HG02943 (cell line): Measurements from ENCODE around the gene SCNN1G.

ENCODE experiments used
- ATAC-seq: cut with Tn5 transposase; IDR thresholded peaks from one replicate; pipeline ENCODE4 v1.9.1; 2021; ENCODE audit warnings: mild to moderate bottlenecking, low read depth, moderate library complexity; ENCODE audit not compliant: unreplicated experiment

SCNN1G gene

DNA sequence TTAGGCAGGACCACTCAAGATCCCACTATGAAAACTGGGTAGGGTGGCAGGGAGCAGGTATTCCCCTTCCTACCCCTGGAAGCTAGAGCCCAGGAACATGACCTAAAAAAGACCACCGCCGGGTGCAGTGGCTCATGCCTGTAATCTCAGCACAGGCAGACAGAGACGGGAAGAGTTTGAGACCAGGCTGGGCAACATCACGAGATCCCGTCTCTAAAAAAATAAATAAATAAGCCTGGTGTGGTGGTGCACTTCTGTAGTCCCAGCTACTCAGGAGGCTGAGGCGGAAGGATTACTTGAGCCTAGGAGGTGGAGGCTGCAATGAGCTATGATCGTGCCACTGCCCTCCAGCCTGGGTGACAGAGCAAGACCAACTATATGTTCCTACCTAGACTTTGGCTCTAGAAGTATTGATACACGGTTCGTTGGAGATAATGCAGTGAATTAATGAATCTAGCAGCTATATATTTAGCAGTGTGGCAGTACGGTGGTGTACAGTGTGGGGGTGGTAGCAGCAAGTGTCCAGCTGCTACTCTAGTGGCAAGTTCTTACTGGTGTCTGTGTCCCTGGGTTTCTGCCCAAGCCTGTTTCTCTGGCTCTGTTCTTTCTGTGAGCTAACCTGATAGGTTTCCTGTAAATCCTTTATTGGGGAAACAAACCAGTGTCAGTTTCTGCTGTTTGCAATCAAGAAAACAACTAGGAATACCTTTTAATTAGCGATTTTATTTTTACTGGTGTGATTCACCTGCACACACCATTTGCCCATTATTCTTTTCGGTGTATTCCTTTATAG lies 30.0 kb upstream of the SCNN1G start:
- ATAC-seq = no peak

DNA sequence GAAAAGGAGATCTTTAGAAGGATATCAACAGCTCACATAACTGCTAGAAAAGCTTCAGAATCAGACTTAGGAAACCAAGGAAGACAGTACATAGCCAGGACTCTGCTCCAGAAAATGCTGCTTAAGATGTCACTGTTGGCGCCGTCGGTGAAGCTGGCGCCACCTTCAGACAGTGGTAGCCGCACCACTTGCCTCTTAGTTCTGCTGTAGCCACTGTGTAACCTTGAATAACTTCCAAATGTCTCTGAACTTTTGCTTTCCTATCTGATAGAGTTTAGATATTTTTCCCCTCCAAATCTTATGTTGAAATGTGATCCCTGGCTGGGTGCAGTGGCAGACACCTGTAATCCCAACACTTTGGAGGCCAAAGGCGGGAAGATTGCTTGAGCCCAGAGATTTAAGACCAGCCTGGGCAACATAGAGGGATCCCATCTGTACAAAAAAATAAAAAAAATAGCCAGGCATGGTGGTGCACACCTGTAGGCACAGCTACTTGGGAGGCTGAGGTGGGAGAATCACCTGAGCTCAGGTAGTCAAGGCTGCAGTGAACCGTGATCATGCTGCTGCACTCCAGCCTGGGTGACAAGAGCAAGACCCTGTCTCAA lies 27.0 kb upstream of the SCNN1G start:
- ATAC-seq = no peak

DNA sequence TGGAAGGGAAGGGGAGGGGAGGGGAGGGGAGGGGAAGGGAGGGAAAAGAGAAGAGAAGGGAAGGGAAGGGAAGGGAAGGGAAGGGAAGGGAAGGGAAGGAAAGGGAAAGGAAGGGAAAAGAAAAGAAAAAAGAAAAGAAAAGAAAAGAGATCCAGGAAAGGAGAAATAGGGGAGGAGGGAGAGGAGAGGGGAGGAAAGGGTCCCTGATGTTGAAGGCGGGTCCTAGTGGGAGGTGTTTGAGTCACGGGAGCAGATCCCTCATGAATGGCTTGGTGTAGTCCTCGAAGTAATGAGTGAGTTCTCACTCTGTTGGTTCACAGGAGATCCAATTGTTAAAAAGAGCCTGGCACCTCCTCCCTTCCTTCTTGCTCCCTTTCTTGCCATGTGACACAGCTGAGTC lies 26.4 kb upstream of the SCNN1G start:
- ATAC-seq = no peak

DNA sequence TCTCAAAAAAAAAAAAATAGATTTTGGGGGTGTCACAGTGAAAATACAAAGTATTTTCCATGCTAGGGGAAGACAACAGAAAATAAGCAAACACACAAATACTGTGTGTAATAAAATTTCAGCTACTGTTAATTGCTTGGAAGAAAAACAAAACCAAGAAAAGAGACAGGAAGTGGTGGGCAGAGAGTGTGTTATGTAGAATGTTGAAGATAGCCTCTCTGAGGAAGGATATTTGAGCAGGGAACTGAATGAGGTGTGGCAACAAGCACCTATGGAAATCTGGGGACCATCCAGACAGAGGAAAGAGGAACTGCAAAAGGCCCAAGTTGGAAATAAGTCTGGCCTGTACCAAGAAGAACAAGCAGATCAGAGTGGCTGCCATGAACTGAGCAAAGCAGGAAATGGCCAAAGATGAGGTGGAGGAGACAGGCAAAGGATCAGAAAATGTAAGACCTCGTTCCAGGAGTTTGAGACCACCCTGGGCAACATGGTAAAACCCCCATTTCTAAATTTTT lies 25.5 kb upstream of the SCNN1G start:
- no peak for ATAC-seq

DNA sequence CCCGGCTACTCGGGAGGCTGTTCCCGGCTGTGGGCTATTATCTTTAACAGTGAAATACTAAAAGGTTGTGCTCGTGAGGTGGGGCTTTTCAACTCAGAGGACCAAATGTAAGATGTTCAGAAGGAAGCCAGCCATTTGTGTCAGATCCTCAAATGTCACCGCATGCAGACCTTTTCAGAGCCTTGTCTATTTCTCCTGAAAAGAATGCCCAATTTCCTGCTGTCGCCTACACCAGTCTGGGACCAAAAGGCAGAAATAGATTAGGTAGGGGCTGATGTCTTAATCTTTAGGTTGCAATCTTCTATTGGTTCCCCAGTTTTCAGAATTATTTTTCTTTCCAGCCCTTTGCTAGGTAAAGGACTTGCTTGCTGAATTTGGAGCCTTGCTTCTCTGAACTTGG lies 24.4 kb upstream of the SCNN1G start:
- ATAC-seq = no peak

DNA sequence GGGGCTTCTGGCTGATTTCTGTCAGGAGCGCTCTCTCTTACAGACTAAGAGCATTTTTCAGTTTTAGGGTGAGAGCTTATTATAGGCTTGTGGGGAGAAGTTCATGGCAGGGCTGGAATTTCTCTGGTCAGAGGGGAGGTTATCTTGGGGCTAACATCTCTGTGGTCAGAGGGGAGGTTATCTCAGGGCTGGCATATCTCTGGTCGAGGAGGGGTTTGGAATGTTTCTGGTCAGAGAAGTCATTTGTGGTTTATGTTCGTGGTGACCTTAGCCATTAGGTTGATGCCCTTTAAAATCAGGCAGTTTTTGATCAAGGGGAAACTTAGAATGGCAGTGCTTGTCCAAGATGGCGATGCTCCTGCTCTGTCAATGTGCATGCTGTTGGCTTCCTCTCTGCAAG lies 22.5 kb upstream of the SCNN1G start:
- ATAC-seq = no peak

DNA sequence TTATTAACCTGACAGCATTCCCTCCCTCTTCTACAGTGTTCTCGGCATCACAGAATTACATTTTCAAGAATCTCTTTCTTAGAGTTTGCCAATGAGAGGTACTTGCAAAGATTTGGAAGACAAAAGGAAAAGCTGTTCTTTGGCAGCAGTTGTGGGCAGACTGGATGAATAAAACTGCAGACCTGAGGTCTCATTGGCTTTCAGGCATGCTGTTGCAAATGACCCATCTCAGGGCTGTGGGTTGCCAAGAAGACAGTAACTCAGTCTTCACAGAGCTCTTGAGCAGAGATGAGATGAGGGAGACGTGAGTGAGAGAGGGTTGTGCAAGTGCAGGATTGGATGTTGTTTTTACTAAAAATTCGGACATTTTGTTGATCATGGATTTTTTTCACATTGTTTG lies 22.0 kb upstream of the SCNN1G start:
- no peak for ATAC-seq

DNA sequence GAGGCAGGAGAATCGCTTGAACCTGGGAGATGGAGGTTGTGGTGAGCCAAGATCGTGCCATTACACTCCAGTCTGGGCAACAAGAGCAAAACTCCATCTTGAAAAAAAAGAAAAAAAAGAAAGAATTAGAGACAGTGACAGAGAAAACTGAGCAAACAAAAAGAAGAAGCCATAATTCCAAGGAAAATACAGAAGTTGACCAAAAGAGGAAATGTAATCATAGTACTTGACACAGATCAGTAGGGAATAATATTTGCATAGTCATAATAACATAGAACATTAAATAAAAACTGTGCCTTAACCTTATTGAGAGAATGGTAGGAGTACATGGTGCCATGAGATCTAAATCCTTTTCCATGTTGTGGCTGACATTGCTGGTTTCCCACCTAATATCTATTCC lies 18.6 kb upstream of the SCNN1G start:
- no peak for ATAC-seq

DNA sequence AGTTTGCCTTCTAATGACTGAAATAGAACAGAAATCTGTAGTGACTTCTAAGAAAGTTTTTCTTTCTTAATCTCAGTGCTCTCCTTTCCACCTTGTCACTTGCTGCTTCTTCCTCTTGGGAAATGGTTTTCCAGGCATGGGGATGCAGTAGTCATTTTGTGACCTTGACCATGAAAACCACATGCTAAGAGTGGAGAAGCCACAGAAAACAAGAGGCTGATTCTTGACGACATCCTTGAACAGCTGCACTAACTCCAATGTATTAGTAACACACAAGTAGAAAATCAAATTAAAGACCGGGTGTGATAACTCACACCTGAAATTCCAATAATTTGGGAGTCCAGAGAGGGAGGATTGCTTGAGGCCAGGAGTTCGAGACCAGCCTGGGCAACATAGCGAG lies 17.8 kb upstream of the SCNN1G start:
- no peak for ATAC-seq

DNA sequence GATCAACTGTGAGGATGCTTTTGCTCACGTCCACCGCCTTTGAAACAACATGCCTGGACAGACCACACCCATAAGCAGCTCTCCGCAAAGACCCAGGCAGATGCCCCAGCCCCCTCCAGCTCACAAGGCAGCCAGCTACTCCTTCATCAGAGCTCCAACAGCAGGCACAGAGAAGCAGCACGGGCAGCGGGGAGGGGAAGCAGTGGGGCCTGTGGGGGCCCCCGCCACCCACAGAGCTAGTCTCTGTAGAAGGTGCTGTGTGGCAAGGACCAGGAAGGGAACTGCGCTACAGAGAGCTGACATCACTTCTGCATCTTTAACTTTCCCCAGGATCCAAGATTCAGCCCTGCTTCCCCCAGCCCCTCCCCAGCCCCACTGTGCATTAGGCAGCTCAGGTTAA lies 10.0 kb upstream of the SCNN1G start:
- no peak for ATAC-seq

DNA sequence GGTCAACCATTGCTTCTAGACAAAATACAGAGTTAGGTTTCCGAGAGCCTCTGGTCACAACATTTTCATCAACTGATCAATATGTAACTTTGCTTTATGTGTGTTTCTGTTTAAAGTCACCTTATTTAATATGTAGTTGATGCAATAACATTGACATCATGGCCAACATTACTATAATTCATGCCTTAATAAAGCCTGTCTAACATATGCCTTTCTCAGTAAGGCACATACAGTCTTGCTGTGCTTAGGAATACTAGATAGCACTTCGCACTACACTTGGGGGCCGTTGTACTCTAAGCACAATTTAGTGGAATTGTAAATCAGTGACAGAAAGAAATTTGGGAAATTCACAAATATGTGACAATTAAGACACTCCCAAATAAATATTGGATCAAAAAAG lies 9.6 kb upstream of the SCNN1G start:
- no peak for ATAC-seq

DNA sequence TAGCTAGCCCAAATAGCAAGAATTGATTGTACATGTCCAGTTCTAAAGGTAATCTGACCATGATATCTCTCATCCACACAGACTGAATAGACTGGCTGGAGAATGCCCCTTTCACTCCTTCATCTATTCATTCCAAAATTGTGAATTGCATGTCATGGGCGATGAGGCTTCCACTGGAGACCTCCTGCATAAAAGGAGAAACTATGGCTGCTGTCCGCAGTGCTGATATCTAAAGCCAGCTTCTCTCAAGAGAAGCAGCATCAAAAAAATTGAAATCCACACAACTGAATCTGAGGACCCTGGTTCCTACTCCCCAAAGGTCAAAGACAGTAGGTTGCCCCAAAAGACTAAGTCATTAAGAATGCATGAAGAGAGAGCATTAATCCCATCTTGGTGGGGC lies 7.9 kb upstream of the SCNN1G start:
- no peak for ATAC-seq

DNA sequence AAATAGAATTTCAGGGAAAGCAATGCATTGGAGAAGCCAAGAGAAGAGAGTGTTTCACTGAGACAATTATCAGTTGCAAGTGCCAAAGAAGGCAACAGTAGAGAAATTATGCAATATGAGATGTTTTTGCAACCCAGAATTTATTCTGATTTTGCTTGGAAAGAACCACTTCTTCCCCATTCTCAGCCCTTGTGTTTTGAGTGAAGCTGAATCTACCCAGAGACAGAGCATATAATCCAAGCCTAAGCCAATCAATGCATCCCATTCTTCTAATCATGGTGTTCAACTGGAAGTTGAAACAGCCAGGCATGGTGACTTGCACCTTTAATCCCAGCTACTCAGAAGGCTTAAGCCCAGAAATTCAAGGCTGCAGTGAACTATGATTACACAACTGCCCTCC lies 6.9 kb upstream of the SCNN1G start:
- no peak for ATAC-seq

DNA sequence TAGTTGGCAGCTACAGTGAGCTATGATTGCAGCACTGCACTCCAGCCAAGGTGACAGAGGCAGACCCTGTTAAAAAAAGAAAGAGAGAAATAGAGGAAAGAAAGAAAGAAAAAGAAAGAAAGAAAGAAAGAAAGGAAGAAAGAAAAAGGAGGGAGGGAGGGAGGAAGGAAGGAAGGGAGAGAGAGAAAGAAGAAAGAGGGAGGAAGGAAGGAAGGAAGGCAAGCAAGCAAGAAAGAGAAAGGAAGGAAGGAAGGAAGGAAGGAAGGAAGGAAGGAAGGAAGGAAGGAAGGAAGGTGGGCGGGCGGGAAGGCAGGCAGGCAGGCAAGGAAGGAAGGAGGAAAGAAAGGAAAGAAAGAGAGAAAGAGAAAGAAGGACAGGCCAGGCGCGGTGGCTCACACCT lies 1.0 kb upstream of the SCNN1G start:
- no peak for ATAC-seq

DNA sequence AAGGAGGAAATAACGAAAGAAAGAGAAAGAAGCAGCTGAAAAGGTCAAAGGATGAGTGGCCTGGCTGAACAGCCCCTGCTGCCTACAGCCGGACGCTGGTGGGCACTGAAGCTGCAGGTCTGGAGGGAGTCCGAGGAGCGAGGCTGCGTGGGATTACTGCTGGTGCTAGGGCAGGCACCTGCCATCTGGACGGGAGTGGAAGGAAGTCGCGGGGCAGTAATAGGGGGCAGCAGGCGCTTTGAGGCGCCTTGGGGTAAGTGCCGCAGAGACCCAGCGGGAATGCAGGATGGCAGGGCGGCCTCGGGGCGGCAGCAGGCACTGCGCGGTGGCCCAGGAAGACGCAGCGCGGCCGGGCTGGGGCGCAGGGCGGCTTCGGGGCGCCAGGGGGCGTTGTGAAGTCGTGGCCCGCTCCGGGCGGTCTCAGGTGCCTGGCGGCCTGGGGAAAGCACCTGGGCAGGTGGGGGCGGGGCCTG lies 303 bp upstream of the SCNN1G start:
- peak; percentile 57 for ATAC-seq

DNA sequence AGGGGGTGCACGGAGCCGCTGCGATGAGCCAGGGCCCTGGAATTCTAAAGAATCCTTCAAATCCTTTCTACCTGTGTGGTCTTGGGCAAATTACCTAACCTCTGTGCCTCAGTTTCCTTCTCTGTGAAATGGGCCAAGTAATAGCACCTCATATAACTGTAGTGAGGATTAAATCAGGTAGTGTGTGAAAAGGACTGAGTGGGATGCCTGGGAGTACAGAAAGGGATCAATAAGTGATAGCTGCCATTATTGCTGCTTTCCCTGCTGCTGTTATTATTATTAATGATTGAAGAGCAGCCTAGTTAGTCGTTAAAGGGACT lies 958 bp downstream of the SCNN1G start:
- no peak for ATAC-seq

DNA sequence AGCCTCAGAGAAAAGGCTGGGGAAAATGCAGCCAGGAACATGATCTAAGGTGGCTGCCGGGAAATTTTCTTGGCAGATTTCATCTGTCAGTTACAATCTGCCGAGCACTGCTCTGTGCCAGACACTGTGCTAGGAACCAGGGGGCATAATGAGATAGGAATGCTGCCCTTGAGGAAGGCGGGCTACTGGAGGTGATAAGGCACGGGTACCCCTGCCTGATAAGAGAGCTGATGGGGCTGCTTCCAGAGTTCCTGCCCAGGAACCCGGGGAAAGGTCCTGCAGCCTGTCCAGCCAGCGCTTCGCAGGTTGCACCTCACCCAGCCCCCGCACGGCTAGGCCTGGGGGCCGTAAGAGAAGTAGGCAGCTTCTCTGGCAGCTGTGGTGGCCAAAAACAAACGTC lies 3.1 kb downstream of the SCNN1G start:
- ATAC-seq = no peak

DNA sequence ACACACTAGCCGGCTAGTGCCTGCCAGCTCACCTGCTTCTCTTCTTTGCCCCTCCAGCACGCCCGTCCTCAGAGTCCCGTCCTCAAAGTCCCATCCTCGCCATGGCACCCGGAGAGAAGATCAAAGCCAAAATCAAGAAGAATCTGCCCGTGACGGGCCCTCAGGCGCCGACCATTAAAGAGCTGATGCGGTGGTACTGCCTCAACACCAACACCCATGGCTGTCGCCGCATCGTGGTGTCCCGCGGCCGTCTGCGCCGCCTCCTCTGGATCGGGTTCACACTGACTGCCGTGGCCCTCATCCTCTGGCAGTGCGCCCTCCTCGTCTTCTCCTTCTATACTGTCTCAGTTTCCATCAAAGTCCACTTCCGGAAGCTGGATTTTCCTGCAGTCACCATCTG lies 3.6 kb downstream of the SCNN1G start:
- no peak for ATAC-seq

DNA sequence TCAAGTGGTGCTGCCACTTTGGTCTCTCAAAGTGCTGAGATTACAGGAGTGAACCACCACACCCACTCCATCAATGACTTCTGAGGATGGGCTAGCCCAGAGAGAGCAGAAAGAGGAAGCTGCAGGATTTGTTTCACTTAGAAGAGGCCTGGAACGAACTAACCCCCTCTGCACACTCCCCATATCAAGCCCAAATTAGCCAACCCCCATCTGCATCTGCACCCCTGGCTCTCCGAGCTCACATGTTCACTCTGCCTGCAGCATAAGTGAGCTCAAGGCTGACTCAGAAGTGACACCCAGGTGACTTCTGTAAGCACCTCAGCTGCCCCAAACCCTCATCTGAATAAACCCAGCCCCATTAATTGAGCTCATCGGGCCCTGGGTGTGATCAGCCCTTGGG lies 4.8 kb downstream of the SCNN1G start:
- ATAC-seq = no peak

DNA sequence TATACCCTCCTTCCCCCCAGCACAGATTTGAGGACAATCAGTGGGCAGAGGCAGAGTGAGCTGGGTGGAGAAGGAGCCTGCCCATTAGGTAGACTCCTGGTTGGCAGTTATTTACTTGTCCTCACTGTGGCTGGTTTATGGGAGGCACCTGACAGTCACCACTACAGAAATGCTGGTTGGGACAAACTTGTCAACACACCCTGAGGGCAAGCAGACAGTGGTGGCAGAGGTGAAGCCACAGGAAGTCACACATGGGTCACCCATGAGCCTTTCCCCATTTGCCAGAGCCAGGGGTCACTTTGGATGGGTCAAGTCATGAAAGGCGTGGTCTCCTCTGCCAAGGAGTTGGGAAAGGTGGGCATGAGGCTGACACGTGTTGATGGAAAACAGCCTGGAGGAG lies 6.4 kb downstream of the SCNN1G start:
- no peak for ATAC-seq

DNA sequence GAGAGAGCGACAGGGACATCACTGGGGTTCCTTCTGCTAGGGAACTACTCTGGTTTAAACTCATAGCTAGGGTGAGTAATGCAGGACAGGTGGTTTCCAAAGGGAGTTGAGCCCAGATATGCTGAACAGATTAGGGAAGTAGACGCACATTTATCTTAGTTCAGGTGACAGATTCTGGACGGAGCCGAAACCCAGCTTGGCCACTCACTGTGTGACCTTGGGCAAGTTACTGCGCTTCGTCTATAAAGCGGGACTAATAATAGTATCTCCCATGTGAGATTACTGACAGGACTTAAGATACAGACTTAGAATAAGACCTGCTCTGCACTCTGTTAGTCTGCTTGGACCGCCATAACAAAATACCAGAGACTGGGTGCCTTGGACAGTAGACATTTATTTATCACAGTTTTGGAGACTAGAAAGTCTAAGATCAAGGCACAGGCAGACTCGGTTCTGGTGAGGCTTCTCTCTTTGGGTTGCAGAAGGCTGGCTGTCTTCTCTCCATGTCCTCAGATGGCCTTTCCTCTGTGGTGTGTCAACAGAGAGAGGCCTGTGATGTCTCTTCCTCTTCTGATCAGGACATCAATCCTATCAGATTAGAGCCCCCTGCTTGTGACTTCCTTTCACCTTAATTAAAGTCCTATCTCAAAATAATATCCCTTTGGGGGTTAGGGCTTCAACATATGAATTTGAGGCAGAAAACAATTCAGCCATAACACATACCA lies 12.1 kb downstream of the SCNN1G start:
- no peak for ATAC-seq
